Astrocyte (in vitro differentiated cells and primary cell): Measurements from ENCODE around the gene CEACAM19.

Source experiments
- CTCF ChIP-seq: IDR thresholded peaks from 2 replicates; pipeline ENCODE4 v1.5.1; 2011; ENCODE audit warnings: low read depth, mild to moderate bottlenecking, inconsistent platforms, low read length, moderate library complexity; ENCODE audit not compliant: insufficient read depth
- EZH2 ChIP-seq: IDR thresholded peaks from 2 replicates; pipeline ENCODE4 v1.6.1; 2012; ENCODE audit warnings: mild to moderate bottlenecking, low read length, inconsistent platforms; ENCODE audit not compliant: insufficient read depth

- TF ChIP-seq CTCF = no peak
- no peak for TF ChIP-seq EZH2
Observed at GRCh38 chr19:44680536-44680935, 9.3 kb downstream of the CEACAM19 start.
